Hepatocyte (in vitro differentiated cells): ENCODE measurements around the gene IDE. TPM values are rescaled to one million over a fixed set of nuclear protein-coding genes. Genes with fewer than 3 reads are reported as not detected.
A peak's percentile ranks its signal among the peaks of the same experiment; 100 is the strongest.

Experiments used
- DNase-seq: peaks from one replicate; pipeline ENCODE4 v3.0.0-alpha.2; 2016; ENCODE audit warnings: low spot score
- H2AFZ ChIP-seq: fragments of 200-600 bp; sonication (generic); 2 replicates; pipeline ENCODE4 v1.6.0; 2016; ENCODE audit warnings: antibody characterized with exemption, mild to moderate bottlenecking
- H3K27ac ChIP-seq: fragments of 200-600 bp; sonication (generic); 2 replicates; pipeline ENCODE4 v1.5.1; 2016; ENCODE audit warnings: mild to moderate bottlenecking
- H3K27me3 ChIP-seq: fragments of 200-600 bp; sonication (generic); 2 replicates; pipeline ENCODE4 v1.6.1; 2016
- H3K36me3 ChIP-seq: fragments of 200-600 bp; sonication (generic); replicated peaks from 2 replicates; pipeline ENCODE4 v1.5.1; 2016; ENCODE audit warnings: low read depth; ENCODE audit not compliant: insufficient read depth
- H3K4me1 ChIP-seq: fragments of 200-600 bp; sonication (generic); 2 replicates; pipeline ENCODE4 v1.5.1; 2016; ENCODE audit warnings: mild to moderate bottlenecking, moderate library complexity; ENCODE audit not compliant: insufficient read depth
- H3K4me2 ChIP-seq: fragments of 200-600 bp; sonication (generic); 2 replicates; pipeline ENCODE4 v1.6.0; 2016
- H3K4me3 ChIP-seq: fragments of 200-600 bp; sonication (generic); 2 replicates; pipeline ENCODE4 v1.5.1; 2016; ENCODE audit warnings: mild to moderate bottlenecking
- H3K79me2 ChIP-seq: fragments of 200-600 bp; sonication (generic); 2 replicates; pipeline ENCODE4 v1.6.0; 2017; ENCODE audit warnings: mild to moderate bottlenecking
- H3K9me2 ChIP-seq: fragments of 200-600 bp; sonication (generic); replicated peaks from 2 replicates; pipeline ENCODE4 v1.6.0; 2017; ENCODE audit warnings: mild to moderate bottlenecking; ENCODE audit not compliant: insufficient read depth
- H3K9me3 ChIP-seq: fragments of 200-600 bp; sonication (generic); 2 replicates; pipeline ENCODE4 v1.5.1; 2016; ENCODE audit warnings: low read depth, mild to moderate bottlenecking
- H4K20me1 ChIP-seq: fragments of 200-600 bp; sonication (generic); 2 replicates; pipeline ENCODE4 v1.6.0; 2016; ENCODE audit warnings: mild to moderate bottlenecking; ENCODE audit not compliant: insufficient read depth, poor library complexity, severe bottlenecking
- EZH2 ChIP-seq: fragments of 200-600 bp; sonication (generic); IDR thresholded peaks from 2 replicates; pipeline ENCODE4 v1.6.1; 2016; ENCODE audit warnings: antibody characterized with exemption, mild to moderate bottlenecking, borderline replicate concordance
- EZH2phosphoT487 ChIP-seq: fragments of 200-600 bp; sonication (generic); IDR thresholded peaks from one replicate; pipeline ENCODE4 v1.6.1; 2018; ENCODE audit warnings: antibody characterized with exemption, mild to moderate bottlenecking, low read depth, moderate library complexity; ENCODE audit not compliant: unreplicated experiment, severe bottlenecking
- WGBS: methylation state at CpG from one replicate; pipeline ENCODE4 v1.1.6; 2016; ENCODE audit warnings: low lambda C conversion rate; ENCODE audit errors: missing lambda C conversion rate; 5-methylcytosine and 5-hydroxymethylcytosine counted together
- polyA plus RNA-seq: library from polyadenylated mRNA; unstranded; fragments of >200 nt; fragmentation: Nextera tagmentation; extraction: Ambion mirVana; gene quantifications from 2 replicates; pipeline ENCODE4 v1.2.1, GENCODE V29; 2016
- total RNA-seq: library from RNA; depleted of rRNA; stranded (reverse); fragments of >200 nt; gene quantifications from 2 replicates; pipeline ENCODE4 v1.2.3, GENCODE V29; 2014
- TF ChIP-seq, protein P1 (sequence below): fragments of 200-600 bp; sonication (generic); IDR thresholded peaks from 2 replicates; pipeline ENCODE4 v1.5.1; 2016; ENCODE audit warnings: antibody characterized with exemption, mild to moderate bottlenecking; ENCODE audit not compliant: poor library complexity

The IDE gene
- total and polyA plus RNA-seq, 2 experiments from 2014 or later = 16.6 to 39.7 TPM

DNA sequence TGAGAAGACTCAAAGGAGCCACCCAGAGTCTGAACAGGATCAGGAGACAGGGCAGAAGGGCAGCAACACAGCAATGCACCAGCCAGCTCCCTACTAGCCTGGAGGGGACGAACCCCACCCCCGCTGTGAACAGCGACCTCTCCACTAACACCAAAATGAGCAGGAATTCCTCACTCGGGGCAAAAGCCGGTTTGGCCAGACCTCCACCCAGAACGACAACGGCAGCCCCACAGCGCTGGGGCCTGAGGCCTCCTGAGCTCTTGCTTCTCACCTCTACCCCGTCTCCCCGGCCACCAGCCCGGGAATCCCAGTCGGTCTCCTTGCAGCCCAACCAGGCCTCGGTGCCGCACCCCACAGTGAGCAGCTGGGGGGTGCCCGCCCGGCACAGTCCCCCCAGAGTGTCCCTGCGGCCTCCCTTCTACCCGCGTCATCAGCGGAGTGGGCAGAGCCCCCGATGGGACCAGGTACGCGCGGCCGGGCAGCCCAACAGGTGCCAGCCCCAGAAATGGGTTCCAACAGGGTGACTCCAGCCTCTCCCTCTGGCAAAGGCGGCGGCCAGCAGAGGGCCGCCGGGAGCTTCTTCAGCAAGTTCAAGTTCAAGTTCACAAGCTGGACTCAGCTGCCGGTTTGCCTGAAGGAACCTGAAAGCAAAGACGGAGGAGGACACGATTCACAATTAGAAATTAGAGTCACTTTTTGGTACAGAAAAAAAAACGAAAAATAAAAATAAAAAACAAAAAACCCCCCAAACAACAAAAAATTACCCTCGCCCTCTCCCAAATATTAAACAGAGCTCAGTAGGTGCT, 153.9 kb downstream of the IDE start:
- H3K4me2 ChIP-seq = peak overlapping the region; percentile 76
- no peak overlapping the region for H3K27ac ChIP-seq
- WGBS = 34% methylated on average over 32 of the region's 34 CpGs
- no peak for TF ChIP-seq EZH2
- TF ChIP-seq, protein P1, sequence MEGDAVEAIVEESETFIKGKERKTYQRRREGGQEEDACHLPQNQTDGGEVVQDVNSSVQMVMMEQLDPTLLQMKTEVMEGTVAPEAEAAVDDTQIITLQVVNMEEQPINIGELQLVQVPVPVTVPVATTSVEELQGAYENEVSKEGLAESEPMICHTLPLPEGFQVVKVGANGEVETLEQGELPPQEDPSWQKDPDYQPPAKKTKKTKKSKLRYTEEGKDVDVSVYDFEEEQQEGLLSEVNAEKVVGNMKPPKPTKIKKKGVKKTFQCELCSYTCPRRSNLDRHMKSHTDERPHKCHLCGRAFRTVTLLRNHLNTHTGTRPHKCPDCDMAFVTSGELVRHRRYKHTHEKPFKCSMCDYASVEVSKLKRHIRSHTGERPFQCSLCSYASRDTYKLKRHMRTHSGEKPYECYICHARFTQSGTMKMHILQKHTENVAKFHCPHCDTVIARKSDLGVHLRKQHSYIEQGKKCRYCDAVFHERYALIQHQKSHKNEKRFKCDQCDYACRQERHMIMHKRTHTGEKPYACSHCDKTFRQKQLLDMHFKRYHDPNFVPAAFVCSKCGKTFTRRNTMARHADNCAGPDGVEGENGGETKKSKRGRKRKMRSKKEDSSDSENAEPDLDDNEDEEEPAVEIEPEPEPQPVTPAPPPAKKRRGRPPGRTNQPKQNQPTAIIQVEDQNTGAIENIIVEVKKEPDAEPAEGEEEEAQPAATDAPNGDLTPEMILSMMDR = peak; percentile 35
- no peaks in the 10 kb centered on the region for H4K20me1 ChIP-seq
- no peaks in the 10 kb centered on the region for H3K79me2 ChIP-seq
- no peaks in the 10 kb centered on the region for H3K9me3 ChIP-seq
- H3K9me2 ChIP-seq = no peaks in the 10 kb centered on the region
- peak; percentile 42 for DNase-seq
- peaks cover 21% of the 10 kb centered on the region for H3K27me3 ChIP-seq
- peak overlapping the region; percentile 78 for H2AFZ ChIP-seq
- peak overlapping the region; percentile 23 for H3K4me3 ChIP-seq
- H3K4me1 ChIP-seq = no peaks in the 10 kb centered on the region
- no peaks in the 10 kb centered on the region for H3K36me3 ChIP-seq

DNA sequence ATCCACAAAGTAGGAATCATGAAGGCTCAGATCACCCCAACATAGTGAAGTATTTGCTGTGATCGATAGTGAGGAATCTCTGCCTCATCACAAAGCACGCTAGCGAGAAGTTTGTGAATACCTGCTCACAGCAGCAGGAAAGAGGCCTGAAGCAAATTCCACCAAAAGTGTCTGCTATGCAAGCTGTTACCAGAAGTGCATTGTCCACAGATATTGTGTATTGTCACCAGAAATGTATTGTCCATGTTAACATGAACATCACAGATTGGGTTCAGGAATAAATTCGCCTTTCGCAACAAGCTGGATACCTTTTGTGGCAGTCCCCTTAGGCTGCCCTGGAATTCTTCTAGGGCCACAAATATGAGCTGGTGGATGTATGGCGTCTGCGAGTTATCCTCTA, 155.0 kb downstream of the IDE start:
- Histone ChIP-seq H2AFZ (no peak overlapping the region), H3K4me1 (no peaks in the 10 kb centered on the region), H3K36me3 (no peaks in the 10 kb centered on the region), H3K9me3 (no peaks in the 10 kb centered on the region), H3K9me2 (no peaks in the 10 kb centered on the region), H3K4me2 (no peak overlapping the region), H3K79me2 (no peaks in the 10 kb centered on the region), H3K27me3 (peaks cover 21% of the 10 kb centered on the region), H3K4me3 (no peak overlapping the region), H3K27ac (no peak overlapping the region), H4K20me1 (no peaks in the 10 kb centered on the region)
- no peak for TF ChIP-seq EZH2phosphoT487
- TF ChIP-seq, protein P1 = no peak
- no peak for TF ChIP-seq EZH2
- 86% methylated on average over 7 of the region's 7 CpGs for WGBS
- no peak for DNase-seq

DNA sequence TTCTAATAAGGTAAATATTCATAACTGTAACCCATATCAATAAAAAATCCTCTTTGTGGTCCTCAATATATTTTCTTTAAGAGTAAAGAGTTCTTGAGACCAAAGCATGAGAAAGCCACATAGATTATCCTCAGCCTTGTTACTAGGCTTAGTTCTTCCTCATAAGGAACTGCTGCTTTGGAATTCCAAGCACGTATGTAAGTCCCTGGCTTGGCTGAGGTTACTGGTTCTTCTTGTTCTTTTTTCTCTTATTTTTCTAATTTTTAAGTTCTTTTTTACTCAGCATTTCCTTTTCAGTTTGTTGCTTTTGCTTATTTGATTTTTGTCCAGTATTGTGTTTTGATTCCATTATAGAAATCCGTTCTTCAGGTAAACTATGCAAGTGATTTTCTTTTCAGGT, 155.7 kb downstream of the IDE start:
- Histone ChIP-seq H3K9me2 (no peaks in the 10 kb centered on the region), H3K36me3 (no peaks in the 10 kb centered on the region), H3K27ac (no peak overlapping the region), H3K4me3 (no peak overlapping the region), H3K79me2 (no peaks in the 10 kb centered on the region), H4K20me1 (no peaks in the 10 kb centered on the region), H2AFZ (no peak overlapping the region), H3K27me3 (peaks cover 21% of the 10 kb centered on the region), H3K4me2 (no peak overlapping the region), H3K4me1 (no peaks in the 10 kb centered on the region), H3K9me3 (no peaks in the 10 kb centered on the region)
- TF ChIP-seq, protein P1 = no peak
- no peak for TF ChIP-seq EZH2phosphoT487
- WGBS = 81% methylated on average over 2 of the region's 2 CpGs
- DNase-seq = no peak
